ENCODE data around the gene SNX30.

DNA sequence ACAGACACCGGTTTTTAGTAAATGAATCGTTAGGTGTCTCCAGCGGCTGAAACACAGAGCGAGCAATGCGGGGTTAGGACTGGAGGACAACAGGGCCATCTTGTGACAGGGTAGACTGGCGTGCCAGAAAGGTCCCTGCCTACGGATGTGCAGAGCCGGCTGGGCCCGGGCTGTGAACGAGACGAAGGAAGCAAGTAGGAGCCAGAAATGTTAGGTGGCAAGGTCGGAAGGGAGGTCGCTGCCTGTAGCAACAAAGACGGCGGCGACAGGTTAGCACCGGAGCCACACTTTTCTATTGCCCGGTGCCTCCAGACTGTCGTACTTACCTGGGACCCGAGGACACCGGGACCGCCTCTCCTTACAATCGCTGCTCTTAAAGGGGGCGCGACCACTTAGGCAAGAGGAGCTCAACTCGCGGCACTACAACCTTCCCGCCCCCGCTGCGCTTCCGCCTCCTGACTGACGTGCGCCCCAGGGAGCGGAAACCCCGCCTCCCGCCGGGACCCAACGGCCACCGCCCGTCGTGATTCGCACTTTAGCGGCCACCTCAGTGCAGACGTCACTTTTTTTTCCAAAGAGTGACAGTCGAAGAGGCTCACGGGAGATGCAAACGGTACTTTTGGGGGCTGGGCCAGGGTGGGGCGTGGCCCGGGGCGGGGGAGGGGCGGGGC, 32.8 kb upstream of the SNX30 start, which contains the start of gene INIP:
- TF ChIP-seq POLR2AphosphoS5 (IDR thresholded peaks at IDR 0.05; ENCODE audit: low read depth, low read length) = peak; percentile 64; the same call in 1 of the 2 replicates
- TF ChIP-seq, protein P1, sequence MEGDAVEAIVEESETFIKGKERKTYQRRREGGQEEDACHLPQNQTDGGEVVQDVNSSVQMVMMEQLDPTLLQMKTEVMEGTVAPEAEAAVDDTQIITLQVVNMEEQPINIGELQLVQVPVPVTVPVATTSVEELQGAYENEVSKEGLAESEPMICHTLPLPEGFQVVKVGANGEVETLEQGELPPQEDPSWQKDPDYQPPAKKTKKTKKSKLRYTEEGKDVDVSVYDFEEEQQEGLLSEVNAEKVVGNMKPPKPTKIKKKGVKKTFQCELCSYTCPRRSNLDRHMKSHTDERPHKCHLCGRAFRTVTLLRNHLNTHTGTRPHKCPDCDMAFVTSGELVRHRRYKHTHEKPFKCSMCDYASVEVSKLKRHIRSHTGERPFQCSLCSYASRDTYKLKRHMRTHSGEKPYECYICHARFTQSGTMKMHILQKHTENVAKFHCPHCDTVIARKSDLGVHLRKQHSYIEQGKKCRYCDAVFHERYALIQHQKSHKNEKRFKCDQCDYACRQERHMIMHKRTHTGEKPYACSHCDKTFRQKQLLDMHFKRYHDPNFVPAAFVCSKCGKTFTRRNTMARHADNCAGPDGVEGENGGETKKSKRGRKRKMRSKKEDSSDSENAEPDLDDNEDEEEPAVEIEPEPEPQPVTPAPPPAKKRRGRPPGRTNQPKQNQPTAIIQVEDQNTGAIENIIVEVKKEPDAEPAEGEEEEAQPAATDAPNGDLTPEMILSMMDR (IDR thresholded peaks at IDR 0.05) = no peak
- TF ChIP-seq SIN3A (IDR thresholded peaks at IDR 0.05; ENCODE audit: borderline replicate concordance, insufficient read depth, low read depth, low read length) = peak; percentile 90; the same call in 1 of the 2 replicates
- TF ChIP-seq TCF7L2 (IDR thresholded peaks at IDR 0.05; ENCODE audit: low read depth, low read length) = no peak
- TF ChIP-seq, protein P2, sequence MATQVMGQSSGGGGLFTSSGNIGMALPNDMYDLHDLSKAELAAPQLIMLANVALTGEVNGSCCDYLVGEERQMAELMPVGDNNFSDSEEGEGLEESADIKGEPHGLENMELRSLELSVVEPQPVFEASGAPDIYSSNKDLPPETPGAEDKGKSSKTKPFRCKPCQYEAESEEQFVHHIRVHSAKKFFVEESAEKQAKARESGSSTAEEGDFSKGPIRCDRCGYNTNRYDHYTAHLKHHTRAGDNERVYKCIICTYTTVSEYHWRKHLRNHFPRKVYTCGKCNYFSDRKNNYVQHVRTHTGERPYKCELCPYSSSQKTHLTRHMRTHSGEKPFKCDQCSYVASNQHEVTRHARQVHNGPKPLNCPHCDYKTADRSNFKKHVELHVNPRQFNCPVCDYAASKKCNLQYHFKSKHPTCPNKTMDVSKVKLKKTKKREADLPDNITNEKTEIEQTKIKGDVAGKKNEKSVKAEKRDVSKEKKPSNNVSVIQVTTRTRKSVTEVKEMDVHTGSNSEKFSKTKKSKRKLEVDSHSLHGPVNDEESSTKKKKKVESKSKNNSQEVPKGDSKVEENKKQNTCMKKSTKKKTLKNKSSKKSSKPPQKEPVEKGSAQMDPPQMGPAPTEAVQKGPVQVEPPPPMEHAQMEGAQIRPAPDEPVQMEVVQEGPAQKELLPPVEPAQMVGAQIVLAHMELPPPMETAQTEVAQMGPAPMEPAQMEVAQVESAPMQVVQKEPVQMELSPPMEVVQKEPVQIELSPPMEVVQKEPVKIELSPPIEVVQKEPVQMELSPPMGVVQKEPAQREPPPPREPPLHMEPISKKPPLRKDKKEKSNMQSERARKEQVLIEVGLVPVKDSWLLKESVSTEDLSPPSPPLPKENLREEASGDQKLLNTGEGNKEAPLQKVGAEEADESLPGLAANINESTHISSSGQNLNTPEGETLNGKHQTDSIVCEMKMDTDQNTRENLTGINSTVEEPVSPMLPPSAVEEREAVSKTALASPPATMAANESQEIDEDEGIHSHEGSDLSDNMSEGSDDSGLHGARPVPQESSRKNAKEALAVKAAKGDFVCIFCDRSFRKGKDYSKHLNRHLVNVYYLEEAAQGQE (IDR thresholded peaks at IDR 0.05; ENCODE audit: insufficient read depth in 1 of 2, low read depth in 2 of 2, low read length in 1 of 2) = no peak

All from Panc1 (cell line).